H9 (cell line): ENCODE measurements around the gene HOXA9. TPM values are rescaled to one million over a fixed set of nuclear protein-coding genes. Genes with fewer than 3 reads are reported as not detected.

Experiments used
- DNase-seq: peaks from one replicate; pipeline ENCODE4 v3.0.0-alpha.2; 2017
- H2AFZ ChIP-seq: one replicate; pipeline ENCODE4 v1.6.1; 2013; ENCODE audit warnings: mild to moderate bottlenecking, low read length, control low read depth, moderate library complexity
- H2AK5ac ChIP-seq: 2 replicates; pipeline ENCODE4 v1.6.1; 2013; ENCODE audit warnings: low read length, control low read depth, mixed read lengths; ENCODE audit not compliant: insufficient read length
- H2BK120ac ChIP-seq: one replicate; pipeline ENCODE4 v1.6.1; 2013; ENCODE audit warnings: low read depth, mild to moderate bottlenecking, low read length, control low read depth, inconsistent platforms; ENCODE audit not compliant: poor library complexity, severe bottlenecking
- H2BK12ac ChIP-seq: 2 replicates; pipeline ENCODE4 v1.6.1; 2013; ENCODE audit warnings: low read length, control low read depth, mixed read lengths, low read depth; ENCODE audit not compliant: insufficient read length
- H2BK15ac ChIP-seq: 2 replicates; pipeline ENCODE4 v1.6.1; 2013; ENCODE audit warnings: low read depth, low read length, control low read depth
- H2BK20ac ChIP-seq: one replicate; pipeline ENCODE4 v1.6.1; 2013; ENCODE audit warnings: low read depth, mild to moderate bottlenecking, low read length, control low read depth, inconsistent platforms; ENCODE audit not compliant: poor library complexity, severe bottlenecking
- H2BK5ac ChIP-seq: 2 replicates; pipeline ENCODE4 v1.6.1; 2013; ENCODE audit warnings: low read length, control low read depth, mixed read lengths; ENCODE audit not compliant: insufficient read length
- H3K14ac ChIP-seq: 2 replicates; pipeline ENCODE4 v1.6.1; 2013; ENCODE audit warnings: low read length, control low read depth; ENCODE audit not compliant: insufficient read depth
- H3K18ac ChIP-seq: 2 replicates; pipeline ENCODE4 v1.6.1; 2013; ENCODE audit warnings: low read depth, mild to moderate bottlenecking, mixed read lengths, low read length, control low read depth; ENCODE audit not compliant: insufficient read length
- H3K23ac ChIP-seq: 2 replicates; pipeline ENCODE4 v1.6.1; 2013; ENCODE audit warnings: low read length, control low read depth, mixed read lengths, low read depth; ENCODE audit not compliant: insufficient read length
- H3K23me2 ChIP-seq: 2 replicates; pipeline ENCODE4 v1.6.1; 2013; ENCODE audit warnings: low read depth, mild to moderate bottlenecking, mixed read lengths, low read length, control low read depth; ENCODE audit not compliant: insufficient read length, poor library complexity, severe bottlenecking
- H3K27ac ChIP-seq: 2 replicates; pipeline ENCODE4 v1.5.1; 2013; ENCODE audit warnings: low read length, control low read depth, mixed read lengths, low read depth; ENCODE audit not compliant: insufficient read length
- H3K27me3 ChIP-seq: 2 replicates; pipeline ENCODE4 v1.6.1; 2013; ENCODE audit warnings: low read length, control low read depth, inconsistent platforms; ENCODE audit not compliant: insufficient read depth
- H3K4ac ChIP-seq: 2 replicates; pipeline ENCODE4 v1.6.1; 2013; ENCODE audit warnings: low read depth, mild to moderate bottlenecking, control low read depth, inconsistent platforms, low read length, moderate library complexity
- H3K4me1 ChIP-seq: 2 replicates; pipeline ENCODE4 v1.6.1; 2013; ENCODE audit warnings: low read length, control low read depth, inconsistent platforms; ENCODE audit not compliant: insufficient read depth
- H3K4me2 ChIP-seq: 2 replicates; pipeline ENCODE4 v1.6.1; 2013; ENCODE audit warnings: low read length, control low read depth, mixed read lengths; ENCODE audit not compliant: insufficient read length, insufficient read depth
- H3K56ac ChIP-seq: 2 replicates; pipeline ENCODE4 v1.6.1; 2013; ENCODE audit warnings: low read depth, mild to moderate bottlenecking, mixed read lengths, low read length, control low read depth; ENCODE audit not compliant: insufficient read length
- H3K79me1 ChIP-seq: 2 replicates; pipeline ENCODE4 v1.6.1; 2013; ENCODE audit warnings: low read depth, mild to moderate bottlenecking, moderate library complexity, low read length, control low read depth, inconsistent platforms; ENCODE audit not compliant: insufficient read depth, poor library complexity, severe bottlenecking
- H3K79me2 ChIP-seq: 2 replicates; pipeline ENCODE4 v1.6.1; 2013; ENCODE audit warnings: low read length, control low read depth, inconsistent platforms; ENCODE audit not compliant: insufficient read depth
- H3K9ac ChIP-seq: 2 replicates; pipeline ENCODE4 v1.6.1; 2013; ENCODE audit warnings: low read length, control low read depth, mixed read lengths; ENCODE audit not compliant: insufficient read length; ENCODE audit errors: extremely low read depth
- H3K9me3 ChIP-seq: one replicate; pipeline ENCODE4 v1.6.1; 2013; ENCODE audit warnings: low read depth, low read length, inconsistent platforms; ENCODE audit not compliant: control insufficient read depth
- H3T11ph ChIP-seq: one replicate; pipeline ENCODE4 v1.6.1; 2013; ENCODE audit warnings: mild to moderate bottlenecking, low read length, control low read depth, inconsistent platforms
- H4K20me1 ChIP-seq: one replicate; pipeline ENCODE4 v1.6.1; 2013; ENCODE audit not compliant: control insufficient read depth, insufficient read length, insufficient read depth
- H4K5ac ChIP-seq: 2 replicates; pipeline ENCODE4 v1.6.1; 2013; ENCODE audit warnings: low read depth, mild to moderate bottlenecking, mixed read lengths, low read length, control low read depth; ENCODE audit not compliant: insufficient read length
- H4K8ac ChIP-seq: replicated peaks from 2 replicates; pipeline ENCODE4 v1.6.1; 2013; ENCODE audit warnings: low read length, control low read depth, mixed read lengths, low read depth; ENCODE audit not compliant: insufficient read length
- H4K91ac ChIP-seq: 2 replicates; pipeline ENCODE4 v1.6.1; 2013; ENCODE audit warnings: low read depth, mild to moderate bottlenecking, moderate library complexity, mixed read lengths, low read length, control low read depth; ENCODE audit not compliant: insufficient read length
- H3K27ac Mint-ChIP-seq, 3 experiments: 2 replicates in 2 of 3; 3 replicates in 1 of 3; pipeline ENCODE4 v1.8.0; 2020 to 2021; ENCODE audit warnings: mixed read lengths in 3 of 3, mild to moderate bottlenecking in 1 of 3, moderate library complexity in 1 of 3
- H3K27me3 Mint-ChIP-seq: 2 replicates; pipeline ENCODE4 v1.8.0; 2021; ENCODE audit warnings: low read depth, mild to moderate bottlenecking, moderate library complexity, mixed read lengths
- H3K36me3 Mint-ChIP-seq, 3 experiments: 2 replicates in 2 of 3; 3 replicates in 1 of 3; pipeline ENCODE4 v1.8.0; 2020 to 2021; ENCODE audit warnings: low read depth in 3 of 3, mixed read lengths in 3 of 3; ENCODE audit not compliant: insufficient read depth in 1 of 3
- H3K4me1 Mint-ChIP-seq, 2 experiments: 2 replicates each; pipeline ENCODE4 v1.8.0; 2020; ENCODE audit warnings: mixed read lengths in 2 of 2
- H3K4me3 Mint-ChIP-seq, 2 experiments: 2 replicates in 1 of 2; 3 replicates in 1 of 2; pipeline ENCODE4 v1.8.0; 2020 to 2021; ENCODE audit warnings: mild to moderate bottlenecking in 2 of 2, mixed read lengths in 2 of 2, moderate library complexity in 1 of 2
- H3K9me3 Mint-ChIP-seq, 2 experiments: 2 replicates in 1 of 2; 3 replicates in 1 of 2; pipeline ENCODE4 v1.8.0; 2020; ENCODE audit warnings: mild to moderate bottlenecking in 2 of 2, mixed read lengths in 2 of 2, moderate library complexity in 1 of 2
- CTCF ChIP-seq: fragments of 200-600 bp; sonication (generic); conservative IDR thresholded peaks from 3 replicates; pipeline ENCODE4 v1.8.0; 2021; ENCODE audit warnings: antibody characterized with exemption, mild to moderate bottlenecking
- WGBS: extraction: QIAGEN DNeasy Blood & Tissue Kit; methylation state at CpG from one replicate; pipeline ENCODE4 v1.1.7; 2013; ENCODE audit warnings: missing lambda C conversion rate, low lambda C conversion rate, mixed read lengths; ENCODE audit not compliant: insufficient read length; ENCODE audit errors: extremely low coverage; 5-methylcytosine and 5-hydroxymethylcytosine counted together
- total RNA-seq: library from RNA; stranded (reverse); gene quantifications from 2 replicates; pipeline ENCODE4 v1.2.1, GENCODE V29; 2021

The HOXA9 gene
- total RNA-seq, 1 experiment from 2014 or later: not detected

- no CpG with 5 or more reads among the region's 2 CpGs for WGBS
- H2BK15ac ChIP-seq: no peak overlapping the region
- H4K91ac ChIP-seq: no peak overlapping the region
- Mint-ChIP-seq H3K27me3 (peaks cover 100% of the 10 kb centered on the region), H3K4me3 (no peak overlapping the region), H3K36me3 (no peaks in the 10 kb centered on the region; a peak in 1 of 7 replicates), H3K9me3 (peaks cover 0 to 21% of the 10 kb centered on the region in 2 experiments; a peak in 4 of 5 replicates), H3K27ac (no peak overlapping the region), H3K4me1 (peaks cover 6 to 7% of the 10 kb centered on the region in 2 experiments)
- H3K79me1 ChIP-seq: no peaks in the 10 kb centered on the region
- H3K9ac ChIP-seq: no peak overlapping the region
- H3K4me2 ChIP-seq: no peak overlapping the region
- no peak overlapping the region for H3T11ph ChIP-seq
- H4K8ac ChIP-seq: no peak overlapping the region
- H2AK5ac ChIP-seq: no peak overlapping the region
- H3K23ac ChIP-seq: no peak overlapping the region
- no peak overlapping the region for H3K4ac ChIP-seq
- no peak for TF ChIP-seq CTCF
- no peak overlapping the region for H3K18ac ChIP-seq
- H3K4me1 ChIP-seq: no peaks in the 10 kb centered on the region
- peaks cover 3% of the 10 kb centered on the region for H4K20me1 ChIP-seq
- no peak overlapping the region for H2BK120ac ChIP-seq
- no peak overlapping the region for H2BK20ac ChIP-seq
- H3K14ac ChIP-seq: no peak overlapping the region
- H3K79me2 ChIP-seq: no peaks in the 10 kb centered on the region
- H2BK5ac ChIP-seq: no peak overlapping the region
- no peaks in the 10 kb centered on the region for H3K9me3 ChIP-seq
- no peak overlapping the region for H3K27ac ChIP-seq
- H3K27me3 ChIP-seq: peaks cover 100% of the 10 kb centered on the region
- DNase-seq: no peak
- H2AFZ ChIP-seq: no peak overlapping the region
- H3K23me2 ChIP-seq: peaks cover 1% of the 10 kb centered on the region
- no peak overlapping the region for H3K56ac ChIP-seq
- no peak overlapping the region for H2BK12ac ChIP-seq
- no peak overlapping the region for H4K5ac ChIP-seq
Observed at GRCh38 chr7:27137640-27138315, 27.6 kb downstream of the HOXA9 start.
